HepG2 (cell line): ENCODE measurements around the gene FAM184B. TPM values are rescaled to one million over a fixed set of nuclear protein-coding genes. Genes with fewer than 3 reads are reported as not detected.

Experiments
- BCL6 ChIP-seq: IDR thresholded peaks from 2 replicates; pipeline ENCODE4 v1.6.1; 2016; ENCODE audit warnings: missing genetic modification reagents, missing compliant biosample characterization
- CCDC6 ChIP-seq: sonication (generic); formaldehyde crosslinking; IDR thresholded peaks from 2 replicates; pipeline ENCODE4 v1.8.1; 2022; ENCODE audit warnings: mild to moderate bottlenecking, missing genetic modification reagents, moderate library complexity
- CREB1 ChIP-seq, 2 experiments: fragments of 450-650 bp in 1 of 2; IDR thresholded peaks; 2 replicates each; pipeline ENCODE4 v1.6.1; 2016 to 2017; ENCODE audit warnings: control low read depth in 1 of 2, mild to moderate bottlenecking in 1 of 2, missing compliant biosample characterization in 1 of 2, missing genetic modification characterization in 1 of 2
- ERF ChIP-seq: IDR thresholded peaks from 2 replicates; pipeline ENCODE4 v1.6.1; 2018; ENCODE audit warnings: missing biosample characterization, missing genetic modification reagents
- HMG20A ChIP-seq: IDR thresholded peaks from 2 replicates; pipeline ENCODE4 v1.6.1; 2016; ENCODE audit warnings: borderline replicate concordance
- IKZF5 ChIP-seq: IDR thresholded peaks from 2 replicates; pipeline ENCODE4 v1.6.1; 2018; ENCODE audit warnings: missing genetic modification reagents, mild to moderate bottlenecking, missing compliant biosample characterization
- KDM2A ChIP-seq: sonication (generic); formaldehyde crosslinking; IDR thresholded peaks from 2 replicates; pipeline ENCODE4 v1.4.0; 2020; ENCODE audit warnings: low read depth, missing genetic modification reagents, borderline replicate concordance
- KLF15 ChIP-seq: sonication (generic); formaldehyde crosslinking; IDR thresholded peaks from 2 replicates; pipeline ENCODE4 v1.8.1; 2023; ENCODE audit warnings: borderline replicate concordance, mild to moderate bottlenecking, inconsistent platforms, missing genetic modification reagents, mixed read lengths
- MED1 ChIP-seq: sonication (generic); formaldehyde crosslinking; IDR thresholded peaks from 2 replicates; pipeline ENCODE4 v1.4.0; 2020; ENCODE audit warnings: missing genetic modification reagents
- MTA1 ChIP-seq: sonication (generic); formaldehyde crosslinking; IDR thresholded peaks from 2 replicates; pipeline ENCODE4 v1.4.0; 2020; ENCODE audit warnings: missing genetic modification reagents, mild to moderate bottlenecking, borderline replicate concordance
- NKX3-1 ChIP-seq: sonication (generic); formaldehyde crosslinking; IDR thresholded peaks from 2 replicates; pipeline ENCODE4 v1.5.0; 2020; ENCODE audit warnings: missing genetic modification reagents
- POLR2AphosphoS5 ChIP-seq: IDR thresholded peaks from 2 replicates; pipeline ENCODE4 v1.6.1; 2012; ENCODE audit warnings: low read depth, low read length
- POLR2G ChIP-seq: fragments of 200-400 bp; formaldehyde crosslinking; IDR thresholded peaks from 2 replicates; pipeline ENCODE4 v1.6.1; 2018; ENCODE audit warnings: mild to moderate bottlenecking, low read depth, low read length, moderate library complexity
- ZGPAT ChIP-seq: IDR thresholded peaks from 2 replicates; pipeline ENCODE4 v1.6.1; 2016; ENCODE audit warnings: mild to moderate bottlenecking
- ZNF207 ChIP-seq: fragments of 450-650 bp; IDR thresholded peaks from 2 replicates; pipeline ENCODE4 v1.6.1; 2016; ENCODE audit warnings: antibody characterized with exemption, borderline replicate concordance
- ZNF253 ChIP-seq: sonication (generic); formaldehyde crosslinking; IDR thresholded peaks from 2 replicates; pipeline ENCODE4 v1.8.0; 2022; ENCODE audit warnings: mild to moderate bottlenecking, missing genetic modification reagents, borderline replicate concordance
- ZNF326 ChIP-seq: sonication (generic); formaldehyde crosslinking; IDR thresholded peaks from 2 replicates; pipeline ENCODE4 v1.4.0; 2020; ENCODE audit warnings: missing genetic modification reagents, borderline replicate concordance
- ZNF367 ChIP-seq: sonication (generic); formaldehyde crosslinking; IDR thresholded peaks from 2 replicates; pipeline ENCODE4 v1.4.0; 2020; ENCODE audit warnings: missing genetic modification reagents, borderline replicate concordance
- ZSCAN30 ChIP-seq: sonication (generic); formaldehyde crosslinking; IDR thresholded peaks from 2 replicates; pipeline ENCODE4 v1.5.0; 2020; ENCODE audit warnings: mild to moderate bottlenecking, missing genetic modification reagents
- polyA plus RNA-seq, 8 experiments: library from polyadenylated mRNA; depleted of rRNA in 3 of 8; stranded (reverse) in 7 of 8; unstranded in 1 of 8; fragments of >200 nt; fragmentation: Illumina TruSeq in 4 of 8; extraction: Trizol in 4 of 8; gene quantifications; 2 replicates each; pipeline versions ENCODE4 v1.2.1 to v1.2.3, GENCODE V29; 2011 to 2016; ENCODE audit warnings: low read depth in 4 of 8, missing spikeins in 1 of 8, mixed read lengths in 1 of 8; ENCODE audit not compliant: insufficient read depth in 1 of 8
- total RNA-seq, 5 experiments: library from RNA; depleted of rRNA; stranded (reverse); fragments of >200 nt; fragmentation: Illumina TruSeq; extraction: Trizol; gene quantifications; 2 replicates each; pipeline ENCODE4 v1.2.3, GENCODE V29; 2016; ENCODE audit warnings: low read depth in 1 of 5
- TF ChIP-seq, protein P1 (sequence below): sonication (generic); formaldehyde crosslinking; IDR thresholded peaks from 2 replicates; pipeline ENCODE4 v1.5.0; 2020; ENCODE audit warnings: mild to moderate bottlenecking, missing genetic modification reagents
- TF ChIP-seq, protein P2 (sequence below): IDR thresholded peaks from 2 replicates; pipeline ENCODE4 v1.6.1; 2016; ENCODE audit warnings: missing genetic modification reagents, missing compliant biosample characterization

The FAM184B gene
- total and polyA plus RNA-seq, 2 of the 13 experiments (the other 11 are each of a cell fraction or from before 2014, with no cell fraction given) = not detected

DNA sequence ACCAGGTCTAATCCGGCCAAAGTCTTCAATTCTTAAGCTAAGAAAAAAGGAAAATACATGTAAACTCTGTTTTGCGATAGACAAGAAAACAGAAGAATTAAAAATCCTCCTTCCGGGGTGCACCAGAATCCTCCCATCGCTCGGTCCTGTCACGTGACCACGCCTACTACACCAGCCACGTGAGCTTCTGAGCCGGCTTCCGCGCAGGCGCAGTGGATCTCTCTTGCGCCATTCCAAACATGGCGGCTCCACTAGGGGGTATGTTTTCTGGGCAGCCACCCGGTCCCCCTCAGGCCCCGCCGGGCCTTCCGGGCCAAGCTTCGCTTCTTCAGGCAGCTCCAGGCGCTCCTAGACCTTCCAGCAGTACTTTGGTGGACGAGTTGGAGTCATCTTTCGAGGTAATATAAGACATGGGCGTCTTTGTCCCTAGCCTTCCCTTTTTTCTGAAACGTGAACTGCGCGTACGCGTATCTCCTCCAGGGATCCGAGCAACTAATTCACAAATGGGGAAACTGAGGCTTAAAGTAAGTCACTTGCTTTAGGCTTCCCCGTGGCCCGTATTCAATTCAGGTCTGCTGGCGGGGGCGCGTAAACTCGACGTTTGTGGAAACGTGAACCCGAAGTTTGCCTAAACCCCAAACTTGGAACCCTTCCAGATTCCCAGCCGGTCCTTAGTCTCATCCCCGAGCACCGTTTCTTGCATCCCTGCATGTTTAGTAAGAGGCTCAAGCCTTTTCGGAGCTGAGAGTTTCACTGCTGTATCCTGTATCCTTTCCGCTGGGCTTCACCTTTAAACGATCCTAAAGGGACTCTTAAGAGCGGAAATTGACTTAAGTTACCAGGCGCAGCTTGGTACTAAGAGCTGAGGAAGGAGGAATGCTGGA is 166.8 kb downstream of the FAM184B start, which contains the start of gene MED28 (continued):
- TF ChIP-seq CREB1 (IDR thresholded peaks at IDR 0.05) (0 out of 2 replicates have a peak, but pooled peaks have one; percentile 16), CREB1 (CRISPR knock-in tag; IDR thresholded peaks at IDR 0.05) (no peak; the same call in 1 of the 2 replicates), ZNF367 (no peak), IKZF5 (CRISPR knock-in tag) (peak; percentile 57; the same call in 1 of the 2 replicates), ZSCAN30 (CRISPR knock-in tag) (no peak), BCL6 (no peak), HMG20A (no peak), ZNF253 (CRISPR knock-in tag) (no peak), KLF15 (CRISPR knock-in tag) (no peak; the same call in 1 of the 2 replicates), ZGPAT (CRISPR knock-in tag) (peak; percentile 38; the same call in 1 of the 2 replicates), POLR2AphosphoS5 (peak; percentile 90), CCDC6 (CRISPR knock-in tag) (no peak), ZNF326 (CRISPR knock-in tag) (no peak), ZNF207 (no peak), ERF (CRISPR knock-in tag) (peak; percentile 51; the same call in 1 of the 2 replicates), MTA1 (CRISPR knock-in tag) (no peak), POLR2G (peak; percentile 96), NKX3-1 (0 out of 2 replicates have a peak, but pooled peaks have one; percentile 44), MED1 (CRISPR knock-in tag) (peak; percentile 58), KDM2A (CRISPR knock-in tag) (peak; percentile 85)
- TF ChIP-seq, protein P1, sequence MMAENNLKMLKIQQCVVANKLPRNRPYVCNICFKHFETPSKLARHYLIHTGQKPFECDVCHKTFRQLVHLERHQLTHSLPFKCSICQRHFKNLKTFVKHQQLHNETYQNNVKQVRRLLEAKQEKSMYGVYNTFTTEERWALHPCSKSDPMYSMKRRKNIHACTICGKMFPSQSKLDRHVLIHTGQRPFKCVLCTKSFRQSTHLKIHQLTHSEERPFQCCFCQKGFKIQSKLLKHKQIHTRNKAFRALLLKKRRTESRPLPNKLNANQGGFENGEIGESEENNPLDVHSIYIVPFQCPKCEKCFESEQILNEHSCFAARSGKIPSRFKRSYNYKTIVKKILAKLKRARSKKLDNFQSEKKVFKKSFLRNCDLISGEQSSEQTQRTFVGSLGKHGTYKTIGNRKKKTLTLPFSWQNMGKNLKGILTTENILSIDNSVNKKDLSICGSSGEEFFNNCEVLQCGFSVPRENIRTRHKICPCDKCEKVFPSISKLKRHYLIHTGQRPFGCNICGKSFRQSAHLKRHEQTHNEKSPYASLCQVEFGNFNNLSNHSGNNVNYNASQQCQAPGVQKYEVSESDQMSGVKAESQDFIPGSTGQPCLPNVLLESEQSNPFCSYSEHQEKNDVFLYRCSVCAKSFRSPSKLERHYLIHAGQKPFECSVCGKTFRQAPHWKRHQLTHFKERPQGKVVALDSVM (CRISPR knock-in tag) = peak; percentile 36; the same call in 1 of the 2 replicates
- TF ChIP-seq, protein P2, sequence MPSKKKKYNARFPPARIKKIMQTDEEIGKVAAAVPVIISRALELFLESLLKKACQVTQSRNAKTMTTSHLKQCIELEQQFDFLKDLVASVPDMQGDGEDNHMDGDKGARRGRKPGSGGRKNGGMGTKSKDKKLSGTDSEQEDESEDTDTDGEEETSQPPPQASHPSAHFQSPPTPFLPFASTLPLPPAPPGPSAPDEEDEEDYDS (CRISPR knock-in tag) = peak; percentile 54; the same call in 1 of the 2 replicates
